GM13977 (cell line): ENCODE results near the gene DACT3.

Experiments used
- DNase-seq: peaks from one replicate; pipeline ENCODE4 v3.0.0; 2012; ENCODE audit warnings: low spot score
- CTCF ChIP-seq: IDR thresholded peaks from 2 replicates; pipeline ENCODE4 v1.5.1; 2012; ENCODE audit warnings: mild to moderate bottlenecking, control low read depth; ENCODE audit not compliant: insufficient read depth; ENCODE audit errors: extremely low read depth, missing control alignments
- in situ Hi-C: fragments of 300-500 bp; cut with MboI; formaldehyde crosslinking; loops from one replicate; pipeline ENCODE4 v1.12.0; 2022; ENCODE audit warnings: low sequenced_read_pairs, low pct_unique_long_range_greater_than_20kb, mixed read lengths, inconsistent platforms; ENCODE audit not compliant: unreplicated experiment

Gene DACT3

GRCh38 chr19:46696866-46697203, 35.9 kb upstream of the DACT3 start:
- no peak for DNase-seq
- in situ Hi-C loops, result no loop called here
- no peak for TF ChIP-seq CTCF

GRCh38 chr19:46696052-46696451, 35.1 kb upstream of the DACT3 start:
- in situ Hi-C loops, result no loop called here
- TF ChIP-seq CTCF, result no peak
- DNase-seq, result no peak

- DNase-seq, result peak; percentile 16
- in situ Hi-C loops, result no loop called here
- TF ChIP-seq CTCF, result no peak
Measured at GRCh38 chr19:46693760-46694159, 32.8 kb upstream of the DACT3 start.

GRCh38 chr19:46692918-46693722, 32.1 kb upstream of the DACT3 start:
- no peak for TF ChIP-seq CTCF
- in situ Hi-C loops, result no loop called here
- DNase-seq, result peak; percentile 5

GRCh38 chr19:46691948-46692347, 31.0 kb upstream of the DACT3 start:
- no peak for TF ChIP-seq CTCF
- in situ Hi-C loops, result no loop called here
- no peak for DNase-seq

GRCh38 chr19:46691104-46691503, 30.1 kb upstream of the DACT3 start:
- TF ChIP-seq CTCF, result no peak
- in situ Hi-C loops, result no loop called here
- DNase-seq, result no peak

GRCh38 chr19:46689358-46689757, 28.4 kb upstream of the DACT3 start:
- in situ Hi-C loops, result no loop called here
- no peak for TF ChIP-seq CTCF
- DNase-seq, result no peak
